GM21717 (cell line): Measurements from ENCODE around the gene SLC35B4.
A peak's percentile ranks its signal among the peaks of the same experiment; 100 is the strongest.
"Not testable (repeated sequence)": the region's sequence is repeated elsewhere in the genome, so short reads cannot be mapped to it uniquely, and the experiment has no call there.

ENCODE experiments used
- ATAC-seq: cut with Tn5 transposase; IDR thresholded peaks from one replicate; pipeline ENCODE4 v1.9.1; 2021; ENCODE audit warnings: mild to moderate bottlenecking, moderate library complexity; ENCODE audit not compliant: unreplicated experiment

SLC35B4 gene

DNA sequence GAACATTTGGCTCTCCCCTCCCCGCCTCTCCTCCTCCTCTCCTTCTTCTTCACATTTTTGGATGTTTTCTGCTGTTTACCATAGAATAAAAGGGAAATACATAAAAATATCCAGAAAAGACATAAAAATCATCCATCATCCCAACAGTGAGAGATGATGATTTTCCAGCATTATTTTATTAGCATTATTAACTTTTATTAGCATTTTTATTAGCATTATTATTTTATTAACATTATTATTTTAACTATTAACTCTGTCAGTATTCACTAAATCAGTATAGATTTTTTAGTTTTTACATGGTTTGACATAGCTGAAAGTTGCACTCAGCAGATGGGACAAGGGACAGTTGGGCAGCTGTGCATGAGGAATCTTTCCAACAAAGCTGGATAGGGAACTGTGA, 16.2 kb upstream of the SLC35B4 start:
- no peak for ATAC-seq

DNA sequence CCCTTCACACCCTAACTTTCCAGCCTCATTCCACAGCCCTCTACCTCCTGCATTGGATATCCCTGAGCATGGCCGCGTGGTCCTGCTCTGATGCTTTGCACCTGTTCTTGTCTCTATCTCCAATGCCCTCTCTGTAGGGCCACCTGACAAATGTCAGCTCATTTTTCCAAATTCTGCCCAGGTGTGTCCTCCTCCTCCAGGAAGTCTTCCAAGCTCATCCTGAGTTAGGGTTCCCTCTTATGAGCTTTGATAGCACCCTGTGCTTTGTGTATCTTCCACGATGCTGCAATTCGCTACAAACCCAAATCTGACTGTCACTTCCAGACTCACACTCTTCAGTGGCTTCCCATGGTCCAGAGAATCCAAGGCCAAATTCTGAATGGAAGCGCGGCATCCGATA, 14.7 kb upstream of the SLC35B4 start:
- no peak for ATAC-seq

DNA sequence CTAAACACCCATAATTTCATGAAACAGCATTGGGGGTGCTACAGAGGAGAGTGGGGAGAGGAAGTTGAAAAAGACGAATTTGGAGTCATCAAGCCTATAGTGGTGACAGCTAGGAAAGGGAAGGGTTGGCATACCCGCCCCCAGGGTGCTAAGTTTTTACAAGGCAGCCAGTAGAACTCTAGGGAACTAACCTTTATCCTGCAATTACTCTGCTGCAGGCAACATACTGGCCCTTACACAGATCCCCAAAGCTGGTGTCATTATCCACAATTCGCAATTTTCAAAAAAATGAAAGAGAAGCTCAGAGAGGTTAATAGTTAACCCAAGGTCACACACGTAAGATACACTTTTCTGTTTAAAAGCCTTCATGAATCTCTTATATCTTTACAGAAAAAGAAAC, 14.2 kb upstream of the SLC35B4 start:
- no peak for ATAC-seq

DNA sequence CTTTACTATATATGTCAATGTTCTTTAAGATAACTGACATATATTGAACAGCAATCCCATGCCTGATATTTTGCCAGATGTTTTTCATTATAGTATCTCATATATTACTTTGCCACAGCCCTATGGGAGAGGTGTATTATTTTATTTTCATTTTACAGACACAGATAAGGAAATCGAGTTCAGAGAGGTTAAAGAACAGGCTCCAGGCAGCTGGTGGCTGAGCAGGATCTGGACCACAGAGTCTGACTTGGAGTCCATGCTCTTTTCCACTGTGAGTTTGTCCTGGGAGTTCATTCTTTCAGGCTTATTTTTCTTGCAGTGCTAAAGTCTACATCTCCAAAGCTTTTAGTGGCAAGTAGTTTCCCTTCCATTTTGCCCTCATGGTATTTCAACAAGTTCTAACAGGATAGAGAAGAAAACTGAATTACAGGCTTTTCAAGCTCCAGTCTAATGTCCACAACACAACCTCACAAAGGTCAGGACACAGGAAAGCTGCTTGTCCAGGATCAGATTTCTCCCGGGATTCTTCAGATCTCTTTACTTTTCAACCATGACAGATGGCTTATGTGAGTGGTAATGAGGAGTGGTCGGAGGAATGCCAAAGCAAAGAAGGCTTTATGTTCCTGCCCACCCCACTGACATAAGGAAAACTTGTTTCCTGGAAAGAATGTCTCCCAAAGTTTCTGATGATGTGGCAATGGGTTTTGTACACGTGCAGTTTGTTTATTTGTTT, 13.1 kb upstream of the SLC35B4 start:
- no peak for ATAC-seq

DNA sequence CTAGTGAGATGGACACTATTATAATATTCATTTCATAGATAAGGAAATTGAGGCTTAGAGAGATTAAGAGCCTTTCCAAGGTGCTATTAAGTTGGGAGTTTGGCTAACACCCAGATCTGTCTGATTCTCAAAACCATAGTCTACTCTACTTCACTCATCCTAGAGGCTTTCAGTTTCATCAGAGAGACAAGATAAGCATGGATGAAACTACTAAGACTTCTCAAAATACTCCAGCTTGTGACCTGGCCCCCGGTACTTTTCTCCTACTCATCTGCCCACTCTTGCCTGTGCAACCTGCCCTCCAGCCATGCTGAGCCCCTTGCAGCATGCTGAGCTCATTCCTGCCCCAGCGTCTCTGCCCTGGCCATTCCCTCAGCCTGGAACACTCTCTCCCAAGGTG, 12.2 kb upstream of the SLC35B4 start:
- ATAC-seq, result no peak

DNA sequence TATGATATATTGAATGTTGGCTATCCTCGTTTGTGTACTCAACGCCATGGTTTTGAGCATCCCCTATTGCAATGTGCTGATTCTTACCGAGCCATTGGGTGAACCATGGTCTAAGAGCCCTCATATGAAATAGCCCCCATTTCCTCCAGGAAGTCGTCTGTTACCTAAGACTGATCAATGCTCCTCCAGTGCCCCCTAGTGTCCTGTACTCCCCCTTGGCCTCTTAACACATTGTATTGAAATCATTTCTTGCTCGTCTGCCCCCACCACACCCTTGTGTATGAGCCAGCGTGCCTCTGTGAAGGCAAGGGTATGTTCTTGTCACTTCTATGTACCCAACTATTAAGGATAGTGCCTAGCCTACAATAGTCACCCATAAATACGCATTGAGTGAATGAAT, 11.2 kb upstream of the SLC35B4 start:
- ATAC-seq, result peak; percentile 85

DNA sequence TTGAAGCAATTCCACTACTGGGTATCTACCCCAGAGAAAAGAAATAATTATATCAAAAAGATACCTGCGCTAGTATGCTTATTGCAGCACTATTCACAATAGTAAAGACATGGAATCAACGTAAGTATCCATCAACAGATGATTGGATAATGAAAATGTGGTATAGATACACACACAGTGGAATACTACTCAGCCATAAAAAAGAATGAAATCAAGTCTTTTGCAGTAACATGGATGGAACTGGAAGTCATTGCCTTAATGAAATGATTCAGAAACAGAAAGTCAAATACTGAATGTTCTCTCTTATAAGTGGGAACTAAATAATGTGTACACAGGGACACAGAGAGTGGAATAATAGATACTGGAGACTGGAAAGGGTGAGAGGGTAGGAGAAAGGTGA, 7.4 kb upstream of the SLC35B4 start:
- no peak for ATAC-seq

DNA sequence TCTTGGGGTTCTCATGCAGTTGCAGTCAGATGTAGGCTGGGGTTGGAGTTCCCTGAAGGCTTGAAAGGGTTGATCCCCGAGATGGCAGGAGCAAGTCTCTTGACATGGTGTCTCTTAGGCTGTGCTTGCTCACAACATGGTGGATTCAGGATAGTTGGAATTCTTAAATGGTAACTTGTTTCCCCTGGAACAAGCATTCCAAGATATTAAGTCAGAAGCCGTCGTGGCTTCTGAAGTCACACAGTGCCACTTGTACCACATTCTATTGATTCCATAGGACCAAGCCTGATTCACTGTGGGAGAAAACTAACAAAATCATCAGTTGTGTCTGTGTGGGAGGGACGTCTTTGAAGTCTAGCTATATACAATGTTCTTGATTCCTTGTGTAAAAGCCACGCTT, 3.5 kb upstream of the SLC35B4 start:
- no peak for ATAC-seq

DNA sequence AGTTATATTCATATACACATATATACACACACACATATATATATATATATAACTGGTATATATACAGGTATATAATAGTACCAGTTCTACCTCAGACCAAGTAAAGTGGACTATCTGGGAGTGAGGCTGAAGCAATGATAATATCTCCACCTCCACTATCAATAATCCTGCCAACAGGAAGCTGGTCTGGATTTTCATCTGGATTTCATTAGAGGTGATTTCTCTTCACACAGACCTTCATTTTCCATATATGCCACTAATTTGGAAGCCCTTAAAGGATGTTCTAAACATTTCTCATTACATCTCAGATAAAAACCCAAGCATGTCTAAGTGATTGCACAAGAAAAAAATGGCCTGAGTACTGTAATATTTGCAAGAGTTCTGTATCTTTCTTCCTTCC, 1.7 kb upstream of the SLC35B4 start:
- ATAC-seq, result no peak

DNA sequence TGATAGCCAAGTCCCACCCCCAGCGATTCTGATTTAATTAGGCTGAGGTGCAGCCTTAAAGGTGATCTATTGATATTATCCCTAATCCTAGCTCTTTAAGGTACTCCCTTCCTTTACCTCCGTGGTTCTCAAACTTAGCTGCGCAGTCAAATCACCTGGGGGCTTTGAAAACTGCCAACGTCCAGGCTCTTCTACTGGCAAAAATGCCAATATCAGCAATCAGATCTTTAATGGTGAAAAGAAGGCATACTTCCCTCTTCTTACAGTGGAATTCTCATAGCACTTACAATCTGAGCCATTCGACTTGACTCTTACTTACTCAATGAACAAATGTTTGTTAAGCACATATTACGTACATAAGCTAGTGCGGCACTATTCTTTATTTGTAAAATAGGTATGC, 704 bp upstream of the SLC35B4 start:
- ATAC-seq, result no peak

DNA sequence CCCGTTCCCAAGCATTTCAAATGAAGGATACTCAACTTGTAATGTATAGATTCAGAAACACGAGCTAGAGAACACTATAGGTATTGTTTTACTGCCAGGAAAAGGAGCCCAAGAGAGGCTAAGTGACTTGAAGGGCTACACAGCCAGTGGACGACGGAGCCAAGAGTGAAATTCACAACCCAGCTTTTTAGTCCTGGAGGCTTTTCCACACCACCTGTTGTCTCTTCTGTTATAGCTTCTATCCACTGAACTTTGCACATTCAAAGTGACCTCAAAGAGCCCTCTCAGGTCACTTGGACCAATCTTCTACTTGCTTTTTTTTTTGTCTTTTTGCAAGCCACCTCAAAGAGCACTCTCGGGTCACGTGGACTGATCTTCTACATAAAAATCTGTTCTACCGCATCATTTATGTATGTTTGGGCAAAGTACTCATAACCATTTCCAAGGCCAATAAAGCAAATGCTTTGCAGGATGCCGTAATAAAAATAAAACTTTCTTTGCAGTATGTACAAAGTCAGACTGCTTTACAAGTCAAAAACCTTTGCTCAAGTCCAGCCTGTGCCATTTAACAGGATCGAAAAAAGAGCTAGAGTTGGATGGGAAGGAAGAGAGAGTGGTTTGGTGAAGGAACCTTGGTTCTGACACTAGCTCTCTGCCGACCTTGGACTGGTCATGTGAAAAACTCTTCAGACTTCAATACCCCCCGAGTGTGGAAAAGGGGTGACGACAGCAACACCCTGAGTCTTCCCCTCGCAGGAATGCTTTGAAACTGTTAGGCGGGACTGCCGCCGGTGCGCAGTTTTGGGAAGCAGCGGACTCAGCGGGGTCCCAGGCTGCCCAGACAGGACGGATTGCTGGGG, 821 bp downstream of the SLC35B4 start:
- no peak for ATAC-seq

DNA sequence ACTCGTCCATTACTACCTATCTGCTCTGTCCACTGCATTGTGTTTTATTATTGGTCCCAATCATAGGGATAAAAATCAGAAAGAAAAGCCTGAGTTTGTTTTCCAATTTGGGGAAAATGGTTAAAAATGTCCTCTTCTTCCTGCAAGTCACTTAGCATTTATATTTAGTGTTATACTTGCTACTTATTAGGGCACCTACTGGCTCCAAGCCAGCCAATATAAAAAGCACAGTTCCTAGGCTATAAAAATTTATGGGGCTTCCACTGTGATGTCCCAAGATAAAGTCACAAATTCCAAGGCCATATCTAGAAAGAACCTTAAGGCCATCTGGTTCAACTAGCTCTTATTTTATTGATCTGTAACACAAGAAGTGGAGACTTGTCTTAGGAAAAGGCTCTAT, 3.2 kb downstream of the SLC35B4 start:
- ATAC-seq, result no peak

DNA sequence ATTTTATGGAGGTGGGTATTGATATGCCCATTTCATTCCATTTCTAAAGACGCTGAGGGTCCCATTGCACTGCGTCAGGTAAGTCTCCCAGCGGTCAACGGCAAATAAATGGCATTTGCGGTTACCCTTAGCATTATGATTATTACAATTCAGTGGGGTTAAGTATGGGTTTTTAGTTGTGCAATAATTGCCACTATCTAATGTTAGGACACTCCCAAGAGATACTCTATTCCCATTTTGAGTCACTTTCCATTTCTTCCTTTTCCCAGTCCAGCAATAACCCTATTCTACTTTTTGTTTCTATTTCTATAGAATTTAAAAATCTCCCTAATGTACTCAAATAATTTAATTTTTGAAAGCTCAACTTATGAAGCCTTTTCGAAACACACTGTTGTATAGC, 4.0 kb downstream of the SLC35B4 start:
- ATAC-seq, result no peak

DNA sequence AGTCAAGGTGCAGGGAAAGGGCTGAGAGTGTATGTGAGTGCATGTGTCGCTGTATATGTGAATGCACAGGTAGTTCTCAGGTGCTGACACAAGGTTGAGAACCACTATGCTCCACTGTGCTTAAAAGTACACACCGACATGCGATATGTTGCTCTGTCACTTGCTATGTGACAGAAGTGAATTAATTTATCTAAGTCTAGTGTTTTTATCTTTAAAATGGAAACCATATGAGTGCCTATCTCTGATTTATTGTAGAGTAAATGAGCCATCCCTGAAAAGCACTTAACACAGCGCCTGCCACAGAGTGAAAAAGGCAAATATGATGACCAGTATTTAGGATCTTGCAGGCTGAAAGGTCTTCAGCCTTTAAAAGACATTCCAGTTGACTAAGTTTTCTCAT, 4.9 kb downstream of the SLC35B4 start:
- ATAC-seq, result no peak

DNA sequence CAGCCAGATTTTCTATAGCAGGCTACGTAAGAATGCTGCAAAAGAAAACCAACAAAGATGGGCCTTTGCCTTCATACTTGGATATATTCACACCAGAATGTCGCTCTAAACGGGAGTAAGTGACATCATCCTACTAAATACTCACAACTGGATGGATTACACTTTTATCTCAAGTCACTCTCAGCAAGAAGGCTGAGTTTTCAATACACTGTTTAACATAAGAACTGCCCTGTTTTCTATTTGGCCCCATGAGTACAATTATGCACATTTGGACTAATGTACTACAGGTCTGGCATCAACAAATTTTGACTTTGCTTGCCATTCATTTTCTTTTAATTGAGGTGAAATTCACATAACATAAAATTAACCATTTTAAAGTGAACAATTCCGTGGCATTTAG, 8.2 kb downstream of the SLC35B4 start:
- ATAC-seq, result no peak

DNA sequence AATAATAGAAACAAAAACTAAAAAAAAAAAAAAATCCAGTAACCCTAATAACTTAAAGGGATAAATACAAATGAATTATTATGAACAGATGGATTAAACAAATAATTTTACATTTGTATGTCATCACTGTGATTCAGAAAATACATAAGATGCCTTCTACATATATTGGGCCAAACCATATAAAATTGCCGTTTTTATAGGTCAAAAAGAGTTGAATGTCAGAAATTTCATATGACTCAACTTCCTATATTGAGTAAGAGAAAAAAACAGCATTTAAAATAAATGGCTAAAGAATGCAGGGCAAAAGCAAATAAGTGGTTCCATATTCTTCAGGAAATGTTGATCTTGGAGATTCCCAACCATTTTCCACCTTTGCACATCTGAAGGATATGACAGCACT, 9.4 kb downstream of the SLC35B4 start:
- no peak for ATAC-seq

DNA sequence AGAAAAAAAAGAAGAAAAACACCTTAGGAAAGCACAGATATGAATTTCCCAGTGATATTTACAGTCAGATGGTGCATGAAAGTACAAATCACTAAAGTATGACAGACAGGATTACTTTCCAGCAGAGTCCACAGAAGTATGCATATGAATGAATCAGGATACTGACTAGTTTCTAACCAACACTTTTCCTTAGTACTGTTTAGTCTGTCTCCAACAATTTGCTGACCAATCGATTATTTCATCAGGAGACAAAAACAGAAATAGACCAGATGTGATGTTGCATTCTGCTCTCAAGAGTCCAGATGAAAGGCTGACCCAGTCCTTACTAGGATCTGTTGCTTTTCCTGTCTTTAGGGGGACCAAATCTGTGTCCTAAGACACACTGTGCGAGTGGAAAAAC, 14.6 kb downstream of the SLC35B4 start:
- no peak for ATAC-seq

DNA sequence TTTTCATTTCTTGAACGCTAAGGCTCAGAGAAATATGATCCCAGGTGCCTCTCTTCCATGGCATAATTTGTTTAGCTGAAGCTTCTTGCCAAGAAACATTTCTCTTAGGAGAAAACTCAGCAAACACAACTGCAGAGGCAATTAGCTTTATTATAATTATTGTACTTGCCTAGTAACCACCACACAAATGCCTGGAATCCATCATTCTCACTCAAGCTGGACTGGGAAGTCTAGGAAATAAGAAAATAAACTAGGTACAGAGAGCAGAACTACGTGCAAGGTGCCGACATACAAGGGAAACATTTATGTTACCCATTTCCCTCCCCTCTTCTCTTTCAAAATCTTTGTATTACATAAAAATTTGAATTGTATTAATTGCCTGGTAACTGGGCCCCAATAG, 15.1 kb downstream of the SLC35B4 start:
- no peak for ATAC-seq

DNA sequence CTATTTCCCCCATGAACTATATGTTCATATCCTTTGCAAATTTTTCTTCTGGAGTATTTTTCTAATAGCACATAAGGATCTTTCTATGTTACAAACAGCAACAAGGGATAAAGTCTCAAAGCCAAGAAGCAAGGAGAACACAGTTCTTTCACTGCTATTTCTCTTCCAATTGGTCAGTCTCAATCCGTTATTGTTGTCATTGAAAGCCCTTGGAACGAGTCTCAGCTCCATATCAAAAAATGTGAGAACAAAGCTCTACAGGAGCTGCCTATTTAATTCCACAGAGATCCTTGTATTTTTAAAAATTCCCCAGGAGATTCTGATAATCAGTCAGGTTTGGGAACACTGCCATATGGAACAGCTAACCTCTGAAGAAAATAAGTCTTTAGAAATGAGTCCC, 15.7 kb downstream of the SLC35B4 start:
- no peak for ATAC-seq

DNA sequence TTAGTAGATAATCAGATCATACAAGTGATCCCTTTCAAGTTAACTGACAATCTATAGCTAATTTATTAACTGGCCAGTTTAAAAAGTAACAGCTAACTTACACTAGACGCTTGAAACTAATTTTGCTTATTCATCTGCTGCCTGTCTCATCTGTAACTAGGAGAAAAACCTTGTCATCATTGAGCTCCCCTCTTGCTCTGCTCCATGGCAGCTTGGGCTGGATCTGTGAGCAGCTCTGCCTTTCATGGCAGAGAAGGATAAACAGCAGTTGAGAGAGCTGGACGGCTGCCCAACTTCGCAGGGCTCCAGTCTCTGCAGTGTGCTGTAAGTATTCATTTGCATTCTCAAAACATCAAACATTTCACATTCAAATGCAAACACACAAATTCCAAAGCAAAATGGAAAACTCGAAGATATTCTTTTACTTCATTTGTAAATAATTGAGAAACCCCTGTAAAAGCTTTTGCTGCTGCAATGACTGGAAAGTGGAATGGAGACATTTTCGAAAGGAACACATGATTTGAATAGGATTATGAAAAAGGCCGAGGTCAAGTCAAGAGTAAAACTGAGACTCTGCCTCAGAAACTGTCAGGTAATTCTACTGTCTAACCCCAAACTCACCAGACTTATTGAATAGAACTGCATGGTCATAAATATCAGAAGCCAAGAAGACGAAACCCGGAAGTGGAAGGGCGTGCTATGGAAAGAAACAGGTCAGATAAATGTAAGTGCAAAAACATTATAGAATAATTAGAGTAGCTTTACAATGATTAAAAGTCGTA, 17.6 kb downstream of the SLC35B4 start:
- no peak for ATAC-seq

DNA sequence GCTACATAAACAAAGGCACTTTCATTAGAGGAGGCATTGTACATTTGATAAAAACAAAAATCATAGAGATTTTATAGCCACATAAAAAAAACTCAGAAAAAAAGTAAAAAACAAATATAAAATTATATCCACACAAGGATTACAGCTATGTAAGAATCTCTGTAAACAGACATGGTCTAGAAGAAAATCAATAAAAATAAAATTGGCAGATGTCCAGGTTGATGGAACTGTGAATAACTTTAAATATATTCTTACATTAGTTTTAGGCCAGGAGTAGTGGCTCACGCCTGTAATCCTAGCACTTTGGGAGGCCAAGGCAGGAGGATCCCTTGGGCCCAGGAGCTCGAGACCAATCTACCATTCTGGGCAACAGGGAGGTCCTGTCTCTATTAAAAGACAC, 19.2 kb downstream of the SLC35B4 start:
- no peak for ATAC-seq

DNA sequence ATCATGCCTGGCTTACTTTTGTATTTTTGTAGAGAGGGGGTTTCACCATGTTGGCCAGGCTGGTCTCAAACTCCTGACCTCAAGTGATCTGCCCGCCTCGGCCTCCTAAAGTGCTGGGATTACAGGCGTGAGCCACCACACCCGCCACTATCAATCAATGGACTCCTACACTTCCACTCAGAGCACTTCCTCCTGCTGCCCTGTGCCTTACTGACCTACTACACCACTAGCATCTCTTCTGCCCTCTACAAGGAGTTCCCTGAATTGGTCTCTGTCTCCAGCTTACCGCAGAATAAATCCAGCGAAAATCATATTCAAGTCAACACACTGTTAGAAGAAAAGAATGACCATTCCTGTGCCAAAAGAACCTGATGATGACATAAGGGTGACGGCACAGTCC, 20.7 kb downstream of the SLC35B4 start:
- ATAC-seq, result not testable (repeated sequence)
